RKO (cell line): Measurements from ENCODE around the gene CCR3.
"Not testable (repeated sequence)": the region's sequence is repeated elsewhere in the genome, so short reads cannot be mapped to it uniquely, and the experiment has no call there.

Experiments used
- DNase-seq: peaks from one replicate; pipeline ENCODE4 v3.0.0-alpha.2; 2016; ENCODE audit warnings: low spot score

The CCR3 gene

DNA sequence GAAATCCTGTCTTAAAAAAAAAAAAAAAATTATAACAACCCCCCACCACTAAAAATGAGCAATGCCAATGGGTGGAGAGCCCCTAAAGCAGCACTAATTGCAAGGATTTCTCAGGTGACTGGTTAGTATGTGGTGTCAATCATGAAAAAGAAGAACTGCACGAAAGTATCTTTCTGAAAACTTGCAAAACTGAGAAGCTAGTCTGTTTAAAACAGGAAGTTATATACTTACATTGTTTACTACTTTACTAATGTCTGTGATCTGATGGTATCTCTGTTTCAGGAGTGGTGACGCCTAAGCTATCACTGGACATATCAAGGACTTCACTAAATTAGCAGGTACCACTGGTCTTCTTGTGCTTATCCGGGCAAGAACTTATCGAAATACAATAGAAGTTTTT lies at the start of gene CCR3:
TSS of gene CCR3 (plus strand) at position 341 of the 400 bp plus-strand sequence. CDS start 22,699 bp downstream, outside the sequence.
- no peak for DNase-seq

DNA sequence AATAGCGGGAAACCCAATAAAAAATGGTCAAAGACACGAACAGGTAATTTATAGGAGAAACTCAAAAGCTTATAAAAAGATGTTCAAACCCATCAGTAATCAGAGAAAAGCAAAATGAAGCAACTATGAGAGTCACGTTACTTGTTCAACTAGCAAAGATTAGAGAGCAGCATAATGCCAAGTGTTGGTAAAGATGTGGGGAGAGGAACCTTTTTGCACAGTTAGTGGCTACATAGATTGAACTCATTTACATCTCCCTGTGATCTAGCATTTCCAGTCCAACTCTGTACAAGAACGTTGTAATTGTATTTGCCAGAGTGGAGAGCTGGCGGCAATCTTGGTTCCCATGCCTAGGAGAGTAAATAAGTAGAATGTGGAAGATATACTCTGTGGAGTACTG lies 49.3 kb upstream of the CCR3 start:
- no peak for DNase-seq

DNA sequence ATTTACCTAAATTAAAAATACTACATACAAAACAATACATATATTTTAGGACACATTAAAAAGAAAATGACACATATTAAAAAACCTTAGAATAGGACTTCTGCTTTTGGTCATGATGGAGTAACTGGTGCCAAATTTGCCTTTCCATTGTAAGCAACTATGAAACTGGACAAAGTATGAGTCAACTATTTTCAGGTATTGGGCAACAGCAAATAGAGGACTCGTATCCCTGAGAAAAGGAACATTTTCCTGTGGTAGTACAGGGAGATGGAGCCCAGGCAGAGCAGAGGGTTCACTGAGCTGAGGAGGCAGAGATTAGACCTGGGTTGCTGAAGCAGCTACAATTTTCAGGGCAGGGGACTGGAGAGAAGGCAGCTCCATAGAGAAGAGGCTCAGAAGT lies 48.8 kb upstream of the CCR3 start:
- no peak for DNase-seq

DNA sequence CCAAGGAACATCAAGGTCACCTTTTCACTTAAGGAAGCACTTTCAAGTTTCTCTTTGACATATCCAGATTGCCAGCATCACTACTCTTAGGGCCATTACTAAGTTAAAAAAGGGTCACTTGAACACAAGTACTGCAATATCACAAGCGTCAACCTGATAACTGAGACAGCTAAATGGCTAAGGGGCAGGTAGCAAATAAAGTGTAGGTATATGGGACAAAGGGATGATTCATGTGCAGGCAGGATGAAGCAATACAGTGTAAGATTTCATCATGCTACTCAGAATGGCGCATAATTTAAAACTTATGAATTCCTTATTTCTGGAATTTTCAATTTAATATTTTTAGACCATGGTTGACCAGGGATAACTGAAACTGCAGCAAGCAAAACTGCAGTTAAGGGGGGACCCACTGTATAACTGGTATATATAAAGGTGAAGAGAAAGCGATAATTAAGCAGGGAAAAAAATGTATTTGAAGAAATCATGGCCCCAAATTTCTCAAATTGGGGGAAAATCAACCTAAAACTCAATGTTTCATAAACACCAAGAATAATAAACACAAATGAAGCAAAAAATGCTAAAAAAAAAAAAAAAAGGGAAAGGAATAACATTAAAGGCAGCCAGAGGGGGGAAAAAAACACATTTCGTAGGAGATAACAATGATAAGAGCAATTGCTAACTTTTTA lies 47.2 kb upstream of the CCR3 start:
- no peak for DNase-seq

DNA sequence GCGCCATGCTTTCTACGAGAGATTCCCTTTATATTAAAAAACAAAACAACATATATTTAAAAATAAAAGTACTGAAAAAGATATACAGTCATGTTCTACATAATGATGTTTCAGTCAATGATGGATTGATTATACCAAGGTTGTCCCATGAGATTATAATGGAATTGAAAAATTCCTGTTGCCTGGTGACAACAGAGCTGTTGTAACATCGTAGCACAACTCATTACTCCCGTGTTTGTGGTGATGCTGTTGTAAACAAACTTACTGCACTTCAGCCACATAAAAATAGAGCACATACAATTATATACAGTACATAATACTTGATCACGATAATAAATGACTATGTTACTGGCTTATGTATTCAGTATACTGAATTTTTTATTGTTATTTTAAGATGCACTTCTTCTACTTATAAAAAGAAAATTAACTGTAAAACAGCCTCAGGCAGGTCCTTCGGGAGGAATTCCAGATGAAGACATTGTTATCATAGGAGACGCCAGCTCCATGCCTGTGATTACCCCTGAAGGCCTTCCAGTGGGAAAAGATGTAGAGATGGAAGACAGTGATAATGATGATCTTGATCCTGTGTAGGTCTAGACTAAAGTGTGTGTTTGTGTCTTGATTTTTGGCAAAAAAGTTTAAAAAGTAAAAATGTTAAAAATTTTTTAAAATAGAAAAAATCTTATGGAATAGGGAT lies 45.9 kb upstream of the CCR3 start:
- DNase-seq = no peak

DNA sequence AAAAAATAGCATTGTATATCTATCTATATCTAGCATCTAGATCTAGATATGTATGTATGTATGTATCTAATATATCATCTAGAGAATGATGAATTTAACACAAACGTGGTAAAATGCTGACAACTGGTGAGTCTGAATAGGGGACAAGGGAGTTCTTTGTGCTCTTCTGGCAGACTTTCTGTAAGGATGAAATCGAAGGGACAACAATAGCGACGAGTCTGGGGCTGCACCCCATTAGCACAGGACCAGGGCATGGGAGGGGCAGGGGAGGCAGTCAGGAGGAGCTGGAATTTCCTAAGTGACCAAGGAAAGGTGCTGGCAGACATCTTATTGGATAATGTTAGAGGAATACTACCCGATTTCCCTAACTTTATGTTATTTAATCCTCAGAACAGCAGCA lies 42.0 kb upstream of the CCR3 start:
- no peak for DNase-seq

DNA sequence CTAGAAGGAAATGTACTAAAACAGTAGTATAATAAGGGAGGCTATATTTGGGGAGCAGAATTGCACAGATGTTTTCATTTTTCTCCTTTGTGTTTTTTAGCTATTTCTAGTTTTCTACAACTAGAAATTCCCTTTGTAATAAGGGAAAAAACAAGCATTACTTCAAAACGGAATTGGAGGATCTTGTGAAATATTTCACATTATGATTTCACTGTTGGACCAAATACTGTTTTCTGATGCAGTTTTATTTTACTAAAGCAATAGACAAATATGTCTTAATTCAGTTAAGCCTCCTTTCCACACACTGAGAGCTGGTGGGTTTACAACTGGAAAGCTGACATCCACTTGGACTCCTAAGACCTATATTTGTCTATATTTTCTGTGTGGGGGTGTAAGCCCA lies 41.5 kb upstream of the CCR3 start:
- no peak for DNase-seq

DNA sequence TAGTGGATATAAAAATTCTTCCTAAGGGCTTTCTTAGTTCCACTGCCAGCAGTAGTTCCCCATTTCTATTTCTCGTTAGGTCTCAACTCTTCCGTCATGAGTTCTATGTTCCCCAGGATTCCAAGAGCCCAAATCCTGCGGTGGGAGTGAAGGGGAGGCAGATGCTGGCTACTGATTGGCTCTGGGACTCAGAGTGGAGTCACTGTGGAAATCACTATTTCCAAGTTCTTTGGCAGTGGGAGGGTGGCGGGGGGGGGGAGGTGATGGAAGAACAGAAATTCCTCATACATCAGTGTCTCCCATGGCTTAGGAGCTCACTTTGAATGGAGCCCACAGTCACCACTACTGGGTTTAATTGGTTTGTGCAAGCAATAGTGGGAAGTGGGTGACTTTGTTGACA lies 39.7 kb upstream of the CCR3 start:
- DNase-seq = no peak

DNA sequence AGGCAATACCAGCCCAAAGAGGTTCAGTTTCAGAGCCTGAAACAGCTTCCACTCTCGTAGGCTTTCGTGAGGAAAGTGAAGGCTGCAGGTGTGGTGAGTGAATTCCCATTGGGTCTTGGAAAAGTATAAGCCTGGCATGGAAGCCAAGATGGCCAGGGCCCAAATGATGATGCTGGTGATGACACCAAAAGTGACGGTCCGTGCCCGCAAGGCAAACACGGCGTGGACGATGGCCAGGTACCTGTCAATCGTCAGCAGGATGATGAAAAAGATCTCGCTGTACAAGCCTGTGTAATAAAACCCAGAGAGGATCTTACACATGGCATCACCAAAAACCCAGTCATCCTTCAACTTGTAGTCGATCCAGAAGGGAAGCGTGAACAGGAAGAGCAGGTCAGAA lies 38.6 kb upstream of the CCR3 start:
- no peak for DNase-seq

DNA sequence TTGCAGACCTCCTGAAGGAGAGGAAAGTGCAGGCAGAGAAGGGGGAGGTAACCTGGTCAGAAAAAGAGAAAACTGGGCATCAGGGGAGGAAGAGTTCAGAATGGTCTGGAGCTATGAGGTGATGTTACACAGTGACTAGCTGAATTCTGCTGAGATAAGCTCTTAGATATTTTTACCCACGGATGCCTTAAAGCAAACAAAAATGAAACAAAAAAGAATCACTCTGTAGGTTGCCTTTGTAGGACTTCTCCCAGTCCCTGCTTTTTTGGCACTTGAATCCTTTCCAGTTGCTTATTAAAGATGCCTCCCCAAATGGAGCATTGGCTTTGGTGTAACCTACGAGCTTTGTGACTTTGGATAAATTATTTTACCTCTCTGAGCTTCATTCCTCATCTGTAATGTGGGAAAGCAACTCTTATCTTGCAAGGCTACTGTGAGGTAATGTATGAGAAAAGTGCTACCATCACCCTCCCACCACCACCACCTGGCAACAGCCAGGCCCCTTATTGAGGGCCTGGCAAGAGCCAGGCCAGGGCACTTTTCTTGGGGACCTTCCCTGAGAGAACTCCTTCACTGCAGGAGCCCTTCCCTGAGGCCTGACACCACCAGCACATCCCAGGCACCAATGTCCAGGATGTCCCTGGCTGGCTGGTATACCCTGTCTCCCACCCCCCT lies 36.8 kb upstream of the CCR3 start:
- DNase-seq = no peak

DNA sequence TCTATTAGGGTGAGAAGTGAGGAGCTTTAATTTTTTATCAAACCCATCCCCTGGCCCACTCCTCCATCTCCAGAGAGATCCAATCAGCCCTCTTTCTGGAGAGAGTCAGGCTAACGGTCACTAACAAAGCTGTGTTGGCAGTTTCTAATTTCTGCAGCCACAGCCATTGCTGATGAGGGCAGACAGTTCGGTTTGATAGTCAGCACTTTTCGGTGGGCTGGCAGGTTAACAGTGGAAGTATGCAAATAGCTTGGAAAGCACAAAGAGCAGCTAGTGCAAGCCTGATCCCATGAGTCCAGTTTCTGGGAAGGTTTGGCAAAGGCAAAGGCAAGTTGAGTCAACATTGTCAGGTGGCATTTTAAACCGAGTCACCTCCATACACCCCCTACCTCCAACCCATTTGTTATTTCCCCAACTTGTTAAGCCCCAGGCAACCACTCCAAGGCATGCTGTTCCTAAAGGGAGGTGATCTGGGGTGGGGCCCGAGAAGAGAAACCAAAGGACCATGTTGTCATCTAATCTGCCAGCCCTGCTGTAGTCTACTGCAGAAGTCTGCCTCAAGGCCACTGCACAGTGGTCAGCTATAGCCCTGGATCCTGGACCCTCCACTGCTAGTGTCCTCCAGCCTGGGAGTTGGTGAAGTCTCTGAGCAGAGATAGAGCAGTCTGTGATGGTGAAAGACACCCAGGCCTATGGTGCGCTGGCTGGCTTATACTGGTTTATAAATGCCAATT lies 35.8 kb upstream of the CCR3 start:
- no peak for DNase-seq

DNA sequence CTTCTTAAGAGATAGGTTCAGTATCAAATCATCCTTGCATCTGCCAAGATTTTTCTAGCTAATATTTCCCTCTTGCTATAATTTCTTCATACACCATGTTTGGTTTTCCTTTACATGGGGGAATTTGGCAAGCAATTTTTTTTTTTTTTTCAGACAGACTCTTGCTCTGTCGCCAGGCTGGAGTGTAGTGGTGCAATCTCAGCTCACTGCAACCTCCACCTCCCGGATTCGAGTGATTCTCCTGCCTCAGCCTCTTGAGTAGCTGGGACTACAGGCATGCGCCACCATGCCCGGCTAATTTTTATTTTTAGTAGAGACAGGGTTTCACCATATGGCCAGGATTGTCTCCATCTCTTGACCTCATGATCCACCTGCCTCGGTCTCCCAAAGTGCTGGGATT lies 34.7 kb upstream of the CCR3 start:
- not testable (repeated sequence) for DNase-seq

DNA sequence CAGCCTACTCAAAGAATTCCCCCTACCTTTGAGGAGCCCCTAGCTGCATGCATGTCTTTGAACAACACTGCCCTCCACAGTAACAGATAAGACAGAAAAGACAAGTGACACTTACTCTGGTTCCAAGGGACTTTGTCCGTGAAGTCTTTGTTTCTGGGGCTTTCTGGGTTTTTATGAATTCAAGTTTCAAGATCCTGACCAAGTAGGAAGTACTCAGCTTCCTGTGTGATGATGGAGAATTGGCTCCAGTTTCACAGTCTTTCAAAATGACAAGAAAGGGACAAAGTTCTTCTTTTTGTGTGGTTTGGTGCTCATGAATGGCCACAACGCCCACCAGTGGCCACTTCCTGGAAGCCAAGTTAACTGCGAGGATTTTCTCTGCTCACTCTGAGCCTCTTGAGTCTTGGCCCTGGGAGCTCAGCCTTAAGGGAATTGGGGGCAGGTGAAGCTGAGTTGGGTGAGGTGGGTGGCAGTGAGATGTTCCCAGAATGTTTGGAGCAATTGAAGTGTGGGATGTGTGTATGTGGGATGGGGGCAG lies 34.0 kb upstream of the CCR3 start, which contains the start of gene CCR1:
TSS of gene CCR1 (minus strand) at position 147 of the 538 bp plus-strand sequence. CDS start 4,000 bp downstream, outside the sequence.
- DNase-seq = peak; percentile 15

DNA sequence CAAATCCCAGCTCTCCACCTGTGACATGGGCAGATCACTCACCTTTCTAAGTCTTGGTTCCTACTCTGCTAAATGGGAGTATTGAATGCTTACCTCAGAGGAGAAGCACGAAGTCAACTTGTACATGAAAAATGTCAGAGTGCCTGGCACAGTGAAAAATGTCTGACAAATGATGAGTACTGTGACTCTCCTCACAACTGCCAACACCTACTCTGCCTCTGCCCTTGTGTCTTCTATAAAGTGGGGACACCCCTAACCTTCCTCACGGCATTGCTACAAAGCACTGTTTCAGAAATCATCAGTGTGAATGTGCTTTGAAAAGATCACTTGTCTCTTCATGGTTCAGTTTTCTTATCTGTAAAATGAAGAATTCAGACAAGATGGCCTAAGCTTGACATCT lies 33.2 kb upstream of the CCR3 start:
- no peak for DNase-seq

DNA sequence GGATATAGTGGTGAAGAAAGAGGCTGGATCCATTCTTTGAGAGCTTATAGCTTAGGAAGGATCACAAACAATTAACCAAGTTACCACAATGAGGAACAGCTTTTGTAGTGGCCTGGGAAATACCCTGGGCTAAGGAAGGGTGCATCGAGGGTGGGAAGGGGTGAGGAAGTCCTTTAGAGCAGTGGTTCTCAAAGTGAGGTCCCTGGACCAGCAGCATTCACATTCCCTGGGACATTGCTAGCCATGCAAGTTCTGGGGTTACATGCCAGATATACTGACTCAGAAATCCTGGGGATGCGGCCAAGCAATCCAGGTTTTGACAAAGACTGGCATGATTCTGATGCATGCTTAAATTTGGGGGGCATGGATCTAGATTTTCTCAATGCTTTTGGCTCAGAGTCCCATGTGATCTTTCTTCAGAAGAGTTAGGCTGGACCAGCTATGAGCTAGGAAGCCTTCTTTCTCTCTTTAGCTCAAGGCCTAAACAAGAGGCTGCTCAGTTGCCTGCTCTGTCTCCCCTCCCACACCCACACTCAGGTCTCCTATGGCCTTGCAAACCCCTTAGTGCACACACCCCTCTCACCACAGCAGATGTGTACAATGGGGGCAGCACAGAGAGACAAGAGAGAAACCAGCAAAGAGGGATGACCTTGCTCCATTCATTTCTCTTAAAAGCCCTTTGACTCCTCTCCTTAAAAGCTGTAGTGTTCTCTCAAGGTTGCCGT lies 32.4 kb upstream of the CCR3 start:
- DNase-seq = no peak

DNA sequence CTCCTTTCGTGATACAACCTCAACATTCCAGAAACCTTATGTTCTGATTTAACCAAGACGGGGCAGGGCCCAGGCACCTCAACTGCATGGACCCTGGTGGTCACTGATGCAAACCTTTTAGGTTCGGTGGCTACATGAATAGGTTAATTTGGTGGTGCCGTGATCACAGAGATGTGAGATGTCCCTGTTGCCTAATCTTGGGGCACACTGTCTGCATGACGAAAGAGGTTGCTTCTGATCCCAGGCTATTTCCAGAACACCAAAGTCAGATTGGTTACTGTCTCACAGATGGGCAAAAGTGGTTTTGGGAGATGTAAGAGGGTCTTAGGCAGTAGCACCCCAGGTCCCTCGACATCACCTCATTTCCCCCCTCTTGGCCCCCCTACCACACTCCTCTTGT lies 30.2 kb upstream of the CCR3 start:
- no peak for DNase-seq

DNA sequence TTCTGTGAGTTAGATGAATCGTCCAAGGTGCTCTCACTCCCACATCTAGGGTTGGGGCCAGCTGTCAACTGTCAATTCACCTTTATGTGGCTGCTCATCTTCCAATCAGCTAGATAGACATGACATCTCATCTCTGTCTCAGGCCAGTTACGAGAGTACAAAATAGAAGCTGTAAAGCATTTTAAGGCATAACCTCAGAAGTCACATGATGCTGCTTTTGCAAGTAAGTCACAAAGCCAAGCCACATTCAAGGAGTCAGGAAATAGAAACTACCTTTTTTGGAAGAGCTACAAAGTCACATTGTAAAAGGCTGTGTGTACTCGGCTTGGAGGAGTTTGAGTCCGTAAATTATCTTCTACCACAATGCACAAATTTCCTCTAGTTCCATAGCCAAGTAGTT lies 29.1 kb upstream of the CCR3 start:
- no peak for DNase-seq

DNA sequence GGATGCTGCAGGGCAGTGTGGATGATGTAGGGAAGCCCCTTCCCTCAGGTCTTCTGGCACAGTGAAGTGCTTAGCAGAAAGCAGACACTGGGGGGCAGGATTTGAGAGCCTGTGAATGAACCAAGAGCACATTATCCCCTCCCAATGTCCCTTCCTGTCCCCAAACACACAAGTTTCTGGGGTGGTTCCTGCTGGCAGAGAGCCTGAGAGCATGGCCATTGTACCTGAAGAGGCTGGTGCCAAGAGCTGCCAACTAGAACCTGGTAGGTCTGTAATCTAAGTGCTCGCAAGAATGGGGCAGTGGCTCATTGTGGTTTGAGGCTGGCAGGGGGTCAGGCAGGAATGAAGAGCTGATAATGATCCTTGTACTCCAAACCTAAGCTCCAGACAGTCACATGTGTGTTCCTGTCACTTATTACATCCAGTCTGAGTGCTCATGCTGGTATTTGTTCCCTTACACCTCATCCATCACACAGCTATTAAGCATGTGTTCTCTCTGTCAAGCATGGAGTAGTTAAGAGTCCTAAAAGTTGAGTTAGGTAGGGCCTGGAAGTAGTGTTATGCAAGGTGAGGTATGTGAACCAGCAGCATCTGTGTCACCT lies 27.4 kb upstream of the CCR3 start:
- no peak for DNase-seq

DNA sequence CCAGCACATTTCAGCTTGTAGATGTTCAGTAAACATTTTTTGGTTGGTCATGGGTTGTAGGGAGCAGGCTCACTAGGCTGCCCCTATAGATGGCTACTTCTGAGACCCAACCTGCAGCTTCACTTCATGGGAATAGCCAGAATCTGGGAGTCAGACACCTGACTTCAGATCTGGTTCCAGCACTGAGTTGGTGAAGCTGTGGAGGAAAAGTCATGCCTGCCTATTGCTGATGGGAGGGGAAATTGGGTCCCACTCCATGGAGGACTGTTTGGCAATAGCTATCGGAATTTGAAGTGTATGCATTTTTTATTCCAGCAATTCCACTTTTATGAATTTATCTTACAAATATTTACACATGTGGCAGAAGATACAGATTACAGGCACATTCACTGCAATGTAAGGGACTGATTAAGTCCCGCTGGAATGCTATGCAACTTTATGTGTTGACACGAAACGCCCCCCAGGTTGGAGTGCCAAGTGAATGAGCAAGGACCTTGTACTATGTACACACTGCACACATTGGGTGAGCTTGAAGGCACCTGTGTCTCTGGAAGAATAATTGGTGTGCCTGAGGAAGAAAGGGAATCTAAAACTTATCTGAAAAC lies 26.3 kb upstream of the CCR3 start:
- no peak for DNase-seq

DNA sequence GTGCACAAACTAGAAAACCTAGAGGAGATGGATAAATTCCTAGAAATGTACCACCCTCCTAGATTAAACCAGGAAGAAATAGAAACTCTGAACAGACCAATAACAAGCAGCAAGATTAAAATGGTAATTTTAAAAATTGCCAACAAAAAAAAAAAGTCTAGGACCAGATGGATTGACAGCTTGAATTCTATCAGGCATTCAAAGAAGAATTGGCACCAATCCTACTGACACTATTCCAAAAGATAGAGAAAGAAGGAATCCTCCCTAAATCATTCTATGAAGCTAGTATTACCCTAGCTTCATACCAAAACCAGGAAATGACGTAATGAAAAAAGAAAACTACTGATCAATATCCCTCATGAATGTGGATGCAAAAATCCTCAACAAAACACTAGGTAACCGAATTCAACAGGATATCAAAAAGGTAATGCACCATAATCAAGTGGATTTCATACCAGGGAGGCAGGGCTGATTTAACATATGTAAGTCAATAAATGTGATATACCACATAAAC lies 24.0 kb upstream of the CCR3 start:
- no peak for DNase-seq

DNA sequence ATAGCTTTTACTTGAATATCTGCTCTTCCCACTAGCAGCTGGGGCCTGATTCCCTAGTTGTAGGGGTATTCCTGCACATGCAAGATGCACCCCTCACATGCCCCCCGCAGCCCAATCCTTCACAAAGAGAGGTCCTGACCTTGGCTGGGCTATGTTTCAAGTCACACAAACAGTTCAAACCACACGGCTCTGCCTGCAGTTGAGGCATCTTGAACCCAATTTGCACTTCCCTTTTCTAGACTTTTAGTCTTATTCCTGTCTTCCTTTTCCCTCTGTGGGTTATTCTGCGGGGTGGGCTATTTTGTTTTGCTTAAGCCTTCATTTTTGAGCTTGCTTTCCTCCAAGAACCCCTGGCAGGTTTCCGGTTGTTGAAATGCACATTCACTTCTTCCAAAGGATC lies 20.9 kb upstream of the CCR3 start:
- DNase-seq = no peak
